PC-3 (cell line): ENCODE measurements around the gene PLSCR3.

Experiments used
- CTCF ChIP-seq: fragments of 300-600 bp; sonication (generic); conservative IDR thresholded peaks from 2 replicates; pipeline ENCODE4 v1.5.1; 2017; ENCODE audit warnings: antibody characterized with exemption, low read depth, mild to moderate bottlenecking, low read length
- EZH2 ChIP-seq: fragments of 300-600 bp; sonication (generic); IDR thresholded peaks from one replicate; pipeline ENCODE4 v1.6.1; 2017; ENCODE audit warnings: antibody characterized with exemption, mild to moderate bottlenecking, low read length; ENCODE audit not compliant: unreplicated experiment

DNA sequence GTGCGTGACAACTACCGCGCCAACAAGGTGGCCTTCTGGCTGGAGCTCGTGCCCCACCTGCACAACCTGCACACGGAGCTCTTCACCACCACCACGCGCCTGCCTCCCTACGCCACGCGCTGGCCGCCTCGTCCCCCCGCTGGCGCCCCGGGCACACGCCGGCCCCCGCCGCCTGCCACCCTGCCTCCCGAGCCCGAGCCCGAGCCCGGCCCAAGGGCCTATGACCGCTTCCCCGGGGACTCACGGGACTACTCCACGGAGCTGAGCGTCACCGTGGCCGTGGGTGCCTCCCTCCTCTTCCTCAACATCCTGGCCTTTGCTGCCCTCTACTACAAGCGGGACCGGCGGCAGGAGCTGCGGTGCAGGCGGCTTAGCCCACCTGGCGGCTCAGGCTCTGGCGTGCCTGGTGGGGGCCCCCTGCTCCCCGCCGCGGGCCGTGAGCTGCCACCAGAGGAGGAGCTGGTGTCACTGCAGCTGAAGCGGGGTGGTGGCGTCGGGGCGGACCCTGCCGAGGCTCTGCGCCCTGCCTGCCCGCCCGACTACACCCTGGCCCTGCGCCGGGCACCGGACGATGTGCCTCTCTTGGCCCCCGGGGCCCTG, 22.8 kb upstream of the PLSCR3 start:
- TF ChIP-seq CTCF (no peak), EZH2 (no peak)
